GM23248 (cell line): ENCODE data around the gene TAF11L13.
"Not testable (repeated sequence)": the region's sequence is repeated elsewhere in the genome, so short reads cannot be mapped to it uniquely, and the experiment has no call there.

Experiments
- EZH2 ChIP-seq: fragments of 200-600 bp; sonication (generic); IDR thresholded peaks from 2 replicates; pipeline ENCODE4 v1.6.1; 2018; ENCODE audit warnings: antibody characterized with exemption, mild to moderate bottlenecking; ENCODE audit not compliant: insufficient read depth, poor library complexity, severe bottlenecking
- EZH2phosphoT487 ChIP-seq: fragments of 200-600 bp; sonication (generic); IDR thresholded peaks from 2 replicates; pipeline ENCODE4 v1.6.1; 2018; ENCODE audit warnings: antibody characterized with exemption, moderate library complexity, mild to moderate bottlenecking, low read depth; ENCODE audit not compliant: insufficient read depth

- TF ChIP-seq EZH2, EZH2phosphoT487: not testable (repeated sequence)
These were observed 23.4 kb downstream of the TAF11L13 start for GRCh38 chr5:17655201-17655759.
